ENCODE data around the gene TSG101.

Gene TSG101

GRCh38 chr11:18495703-18496102 lies 31.0 kb downstream of the TSG101 start:
- no peak overlapping the region for H3K4me2 ChIP-seq
- no peak overlapping the region for H3K27ac ChIP-seq
- no peak overlapping the region for H3K9ac ChIP-seq
- no peaks in the 10 kb centered on the region for H4K20me1 ChIP-seq (ENCODE audit: insufficient read depth)
- H2AFZ ChIP-seq (ENCODE audit: low read depth) = no peak overlapping the region
- no peaks in the 10 kb centered on the region for H3K27me3 ChIP-seq (ENCODE audit: insufficient read depth, low read depth)
- no peaks in the 10 kb centered on the region for H3K4me1 ChIP-seq (ENCODE audit: low read depth, poor library complexity, severe bottlenecking)
- peaks cover 6% of the 10 kb centered on the region; the same call in 1 of the 2 replicates for H3K36me3 ChIP-seq (ENCODE audit: insufficient read depth)
- H3K79me2 ChIP-seq (ENCODE audit: insufficient read depth, low read depth) = no peaks in the 10 kb centered on the region
- no peak for TF ChIP-seq CTCF (conservative IDR thresholded peaks at IDR 0.05; ENCODE audit: low read depth, low read length)
- no peak overlapping the region for H3K4me3 ChIP-seq (IDR thresholded peaks at IDR 0.05; ENCODE audit: insufficient read depth, low read depth, low read length)

- Histone ChIP-seq H3K36me3 (ENCODE audit: insufficient read depth) (peaks cover 6% of the 10 kb centered on the region; the same call in 1 of the 2 replicates), H3K27ac (no peak overlapping the region), H2AFZ (ENCODE audit: low read depth) (no peak overlapping the region), H3K4me1 (ENCODE audit: low read depth, poor library complexity, severe bottlenecking) (no peaks in the 10 kb centered on the region), H3K27me3 (ENCODE audit: insufficient read depth, low read depth) (no peaks in the 10 kb centered on the region), H4K20me1 (ENCODE audit: insufficient read depth) (no peaks in the 10 kb centered on the region), H3K4me3 (IDR thresholded peaks at IDR 0.05; ENCODE audit: insufficient read depth, low read depth, low read length) (no peak overlapping the region), H3K4me2 (no peak overlapping the region), H3K79me2 (ENCODE audit: insufficient read depth, low read depth) (no peaks in the 10 kb centered on the region), H3K9ac (no peak overlapping the region)
- TF ChIP-seq CTCF (conservative IDR thresholded peaks at IDR 0.05; ENCODE audit: low read depth, low read length) = no peak
Measured at GRCh38 chr11:18495271-18495670, 31.5 kb downstream of the TSG101 start.

GRCh38 chr11:18493310-18493709 lies 33.4 kb downstream of the TSG101 start:
- TF ChIP-seq CTCF (conservative IDR thresholded peaks at IDR 0.05; ENCODE audit: low read depth, low read length) = no peak
- Histone ChIP-seq H3K4me3 (IDR thresholded peaks at IDR 0.05; ENCODE audit: insufficient read depth, low read depth, low read length) (no peak overlapping the region), H3K9ac (no peak overlapping the region), H4K20me1 (ENCODE audit: insufficient read depth) (no peaks in the 10 kb centered on the region), H3K27me3 (ENCODE audit: insufficient read depth, low read depth) (no peaks in the 10 kb centered on the region), H3K4me1 (ENCODE audit: low read depth, poor library complexity, severe bottlenecking) (no peaks in the 10 kb centered on the region), H3K79me2 (ENCODE audit: insufficient read depth, low read depth) (no peaks in the 10 kb centered on the region), H3K4me2 (no peak overlapping the region), H3K36me3 (ENCODE audit: insufficient read depth) (no peaks in the 10 kb centered on the region), H2AFZ (ENCODE audit: low read depth) (no peak overlapping the region), H3K27ac (no peak overlapping the region)

- H3K79me2 ChIP-seq (ENCODE audit: insufficient read depth, low read depth) = no peaks in the 10 kb centered on the region
- no peak overlapping the region for H2AFZ ChIP-seq (ENCODE audit: low read depth)
- no peak for TF ChIP-seq CTCF (conservative IDR thresholded peaks at IDR 0.05; ENCODE audit: low read depth, low read length)
- no peaks in the 10 kb centered on the region for H3K36me3 ChIP-seq (ENCODE audit: insufficient read depth)
- H3K4me1 ChIP-seq (ENCODE audit: low read depth, poor library complexity, severe bottlenecking) = no peaks in the 10 kb centered on the region
- H3K4me3 ChIP-seq (IDR thresholded peaks at IDR 0.05; ENCODE audit: insufficient read depth, low read depth, low read length) = no peak overlapping the region
- H3K27me3 ChIP-seq (ENCODE audit: insufficient read depth, low read depth) = no peaks in the 10 kb centered on the region
- H3K9ac ChIP-seq = no peak overlapping the region
- H3K27ac ChIP-seq = no peak overlapping the region
- H3K4me2 ChIP-seq = no peak overlapping the region
- H4K20me1 ChIP-seq (ENCODE audit: insufficient read depth) = no peaks in the 10 kb centered on the region
Measured at GRCh38 chr11:18492888-18493287, 33.9 kb downstream of the TSG101 start.

Measured in KMS-11 (cell line).